HL-60 (cell line): ENCODE results near the gene TASP1.

Experiments used
- POLR2AphosphoS5 ChIP-seq: IDR thresholded peaks from 2 replicates; pipeline ENCODE4 v1.6.1; 2012; ENCODE audit warnings: low read depth
- TF ChIP-seq, protein P1 (sequence below): IDR thresholded peaks from one replicate; pipeline ENCODE4 v1.5.1; 2011; ENCODE audit warnings: low read length, control low read depth, inconsistent platforms; ENCODE audit not compliant: insufficient read depth
- TF ChIP-seq, protein P2 (sequence below): IDR thresholded peaks from 2 replicates; pipeline ENCODE4 v1.6.1; 2012; ENCODE audit warnings: low read depth; ENCODE audit not compliant: insufficient replicate concordance

DNA sequence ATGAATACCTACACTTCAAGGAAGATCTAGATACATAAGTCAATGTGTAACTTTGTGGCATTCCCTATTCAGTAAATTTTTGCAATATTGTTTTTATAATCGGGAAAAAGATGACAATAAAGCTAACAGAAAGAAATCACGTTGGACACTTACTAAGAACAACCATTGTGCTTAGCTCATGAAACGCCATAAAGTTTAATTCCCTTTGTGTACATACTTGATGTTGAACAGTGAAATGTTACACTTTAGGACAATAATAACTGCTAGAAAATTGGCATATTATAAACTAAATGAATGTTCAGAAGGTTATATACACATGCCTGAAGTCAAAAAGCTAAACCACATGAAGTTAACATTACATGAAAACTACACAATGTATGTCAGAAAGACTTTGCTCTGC, 153.2 kb downstream of the TASP1 start:
- TF ChIP-seq, protein P1, sequence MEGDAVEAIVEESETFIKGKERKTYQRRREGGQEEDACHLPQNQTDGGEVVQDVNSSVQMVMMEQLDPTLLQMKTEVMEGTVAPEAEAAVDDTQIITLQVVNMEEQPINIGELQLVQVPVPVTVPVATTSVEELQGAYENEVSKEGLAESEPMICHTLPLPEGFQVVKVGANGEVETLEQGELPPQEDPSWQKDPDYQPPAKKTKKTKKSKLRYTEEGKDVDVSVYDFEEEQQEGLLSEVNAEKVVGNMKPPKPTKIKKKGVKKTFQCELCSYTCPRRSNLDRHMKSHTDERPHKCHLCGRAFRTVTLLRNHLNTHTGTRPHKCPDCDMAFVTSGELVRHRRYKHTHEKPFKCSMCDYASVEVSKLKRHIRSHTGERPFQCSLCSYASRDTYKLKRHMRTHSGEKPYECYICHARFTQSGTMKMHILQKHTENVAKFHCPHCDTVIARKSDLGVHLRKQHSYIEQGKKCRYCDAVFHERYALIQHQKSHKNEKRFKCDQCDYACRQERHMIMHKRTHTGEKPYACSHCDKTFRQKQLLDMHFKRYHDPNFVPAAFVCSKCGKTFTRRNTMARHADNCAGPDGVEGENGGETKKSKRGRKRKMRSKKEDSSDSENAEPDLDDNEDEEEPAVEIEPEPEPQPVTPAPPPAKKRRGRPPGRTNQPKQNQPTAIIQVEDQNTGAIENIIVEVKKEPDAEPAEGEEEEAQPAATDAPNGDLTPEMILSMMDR, result no peak
- TF ChIP-seq POLR2AphosphoS5, result no peak
- TF ChIP-seq, protein P2, sequence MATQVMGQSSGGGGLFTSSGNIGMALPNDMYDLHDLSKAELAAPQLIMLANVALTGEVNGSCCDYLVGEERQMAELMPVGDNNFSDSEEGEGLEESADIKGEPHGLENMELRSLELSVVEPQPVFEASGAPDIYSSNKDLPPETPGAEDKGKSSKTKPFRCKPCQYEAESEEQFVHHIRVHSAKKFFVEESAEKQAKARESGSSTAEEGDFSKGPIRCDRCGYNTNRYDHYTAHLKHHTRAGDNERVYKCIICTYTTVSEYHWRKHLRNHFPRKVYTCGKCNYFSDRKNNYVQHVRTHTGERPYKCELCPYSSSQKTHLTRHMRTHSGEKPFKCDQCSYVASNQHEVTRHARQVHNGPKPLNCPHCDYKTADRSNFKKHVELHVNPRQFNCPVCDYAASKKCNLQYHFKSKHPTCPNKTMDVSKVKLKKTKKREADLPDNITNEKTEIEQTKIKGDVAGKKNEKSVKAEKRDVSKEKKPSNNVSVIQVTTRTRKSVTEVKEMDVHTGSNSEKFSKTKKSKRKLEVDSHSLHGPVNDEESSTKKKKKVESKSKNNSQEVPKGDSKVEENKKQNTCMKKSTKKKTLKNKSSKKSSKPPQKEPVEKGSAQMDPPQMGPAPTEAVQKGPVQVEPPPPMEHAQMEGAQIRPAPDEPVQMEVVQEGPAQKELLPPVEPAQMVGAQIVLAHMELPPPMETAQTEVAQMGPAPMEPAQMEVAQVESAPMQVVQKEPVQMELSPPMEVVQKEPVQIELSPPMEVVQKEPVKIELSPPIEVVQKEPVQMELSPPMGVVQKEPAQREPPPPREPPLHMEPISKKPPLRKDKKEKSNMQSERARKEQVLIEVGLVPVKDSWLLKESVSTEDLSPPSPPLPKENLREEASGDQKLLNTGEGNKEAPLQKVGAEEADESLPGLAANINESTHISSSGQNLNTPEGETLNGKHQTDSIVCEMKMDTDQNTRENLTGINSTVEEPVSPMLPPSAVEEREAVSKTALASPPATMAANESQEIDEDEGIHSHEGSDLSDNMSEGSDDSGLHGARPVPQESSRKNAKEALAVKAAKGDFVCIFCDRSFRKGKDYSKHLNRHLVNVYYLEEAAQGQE, result no peak
